SK-N-SH treated with all-trans-retinoic acid at 6 μM for 48 hours (cell line): ENCODE results near the gene AKIP1.

ENCODE experiments used
- ATAC-seq: fragments of 200-7000 bp; cut with Tn5 transposase; 3 replicates; pipeline ENCODE4 v1.9.1; 2020; ENCODE audit warnings: mild to moderate bottlenecking, moderate library complexity
- ARNTL ChIP-seq: fragments of 450-650 bp; formaldehyde crosslinking; IDR thresholded peaks from 2 replicates; pipeline ENCODE4 v1.5.0; 2020; ENCODE audit warnings: low read depth, mild to moderate bottlenecking, moderate library complexity, borderline replicate concordance
- BACH2 ChIP-seq: fragments of 250-450 bp; sonication (Bioruptor Pico); IDR thresholded peaks from 2 replicates; pipeline ENCODE4 v1.9.0; 2021; ENCODE audit warnings: mild to moderate bottlenecking, borderline replicate concordance
- CSDC2 ChIP-seq: fragments of 250-450 bp; sonication (Bioruptor Pico); IDR thresholded peaks from 2 replicates; pipeline ENCODE4 v1.5.0; 2020; ENCODE audit warnings: mild to moderate bottlenecking, moderate library complexity
- ESRRG ChIP-seq: fragments of 250-450 bp; sonication (Bioruptor Pico); IDR thresholded peaks from 2 replicates; pipeline ENCODE4 v1.6.1; 2021; ENCODE audit warnings: mild to moderate bottlenecking
- GLIS3 ChIP-seq: fragments of 250-450 bp; sonication (Bioruptor Pico); IDR thresholded peaks from 2 replicates; pipeline ENCODE4 v1.5.0; 2020; ENCODE audit warnings: mild to moderate bottlenecking, moderate library complexity
- ISL1 ChIP-seq: fragments of 250-450 bp; sonication (Bioruptor Pico); IDR thresholded peaks from 2 replicates; pipeline ENCODE4 v2.1.2; 2022; ENCODE audit warnings: mild to moderate bottlenecking, moderate library complexity
- OSR1 ChIP-seq: fragments of 250-450 bp; sonication (Bioruptor Pico); IDR thresholded peaks from 2 replicates; pipeline ENCODE4 v1.8.0; 2022; ENCODE audit warnings: moderate library complexity, mild to moderate bottlenecking, inconsistent platforms
- PPARA ChIP-seq: fragments of 250-450 bp; sonication (Bioruptor Pico); IDR thresholded peaks from 2 replicates; pipeline ENCODE4 v1.5.0; 2020; ENCODE audit warnings: mild to moderate bottlenecking, borderline replicate concordance
- RARB ChIP-seq: fragments of 250-450 bp; sonication (Bioruptor Pico); IDR thresholded peaks from 2 replicates; pipeline ENCODE4 v1.8.0; 2021; ENCODE audit warnings: mild to moderate bottlenecking, moderate library complexity
- SNAI2 ChIP-seq: fragments of 250-450 bp; sonication (Bioruptor Pico); IDR thresholded peaks from 2 replicates; pipeline ENCODE4 v1.5.0; 2020; ENCODE audit warnings: mild to moderate bottlenecking, moderate library complexity
- TCF4 ChIP-seq: fragments of 250-450 bp; sonication (Bioruptor Pico); IDR thresholded peaks from 2 replicates; pipeline ENCODE4 v1.8.0; 2021; ENCODE audit warnings: mild to moderate bottlenecking, moderate library complexity, borderline replicate concordance
- TSHZ2 ChIP-seq: fragments of 250-450 bp; sonication (Bioruptor Pico); IDR thresholded peaks from 2 replicates; pipeline ENCODE4 v1.5.0; 2020; ENCODE audit warnings: mild to moderate bottlenecking, moderate library complexity
- ZC3H10 ChIP-seq: fragments of 250-450 bp; sonication (Bioruptor Pico); IDR thresholded peaks from 2 replicates; pipeline ENCODE4 v1.5.1; 2021; ENCODE audit warnings: mild to moderate bottlenecking, moderate library complexity
- ZFP3 ChIP-seq: fragments of 250-450 bp; sonication (Bioruptor Pico); IDR thresholded peaks from 2 replicates; pipeline ENCODE4 v1.5.0; 2020; ENCODE audit warnings: mild to moderate bottlenecking, moderate library complexity
- ZFP30 ChIP-seq: fragments of 450-650 bp; formaldehyde crosslinking; IDR thresholded peaks from 2 replicates; pipeline ENCODE4 v1.5.0; 2022; ENCODE audit warnings: mild to moderate bottlenecking, moderate library complexity
- ZNF565 ChIP-seq: fragments of 450-650 bp; formaldehyde crosslinking; conservative IDR thresholded peaks from 2 replicates; pipeline ENCODE4 v1.5.0; 2020; ENCODE audit warnings: low read depth, mild to moderate bottlenecking, moderate library complexity
- ZNF70 ChIP-seq: fragments of 450-650 bp; formaldehyde crosslinking; IDR thresholded peaks from 2 replicates; pipeline ENCODE4 v1.5.0; 2020; ENCODE audit warnings: mild to moderate bottlenecking, moderate library complexity
- ZNF8 ChIP-seq: fragments of 450-650 bp; formaldehyde crosslinking; IDR thresholded peaks from 2 replicates; pipeline ENCODE4 v1.5.0; 2020; ENCODE audit warnings: mild to moderate bottlenecking, moderate library complexity
- TF ChIP-seq, protein P1 (sequence below): fragments of 250-450 bp; sonication (Bioruptor Pico); IDR thresholded peaks from 2 replicates; pipeline ENCODE4 v1.5.1; 2021; ENCODE audit warnings: mild to moderate bottlenecking, moderate library complexity
- TF ChIP-seq, protein P2 (sequence below): fragments of 250-450 bp; sonication (Bioruptor Pico); IDR thresholded peaks from 2 replicates; pipeline ENCODE4 v1.8.0; 2020; ENCODE audit warnings: mild to moderate bottlenecking, moderate library complexity, borderline replicate concordance
- TF ChIP-seq, protein P3 (sequence below): fragments of 250-450 bp; sonication (Bioruptor Pico); IDR thresholded peaks from 2 replicates; pipeline ENCODE4 v1.8.0; 2021; ENCODE audit warnings: low read depth, mild to moderate bottlenecking, moderate library complexity, borderline replicate concordance
- TF ChIP-seq, protein P4 (sequence below): fragments of 250-450 bp; sonication (Bioruptor Pico); IDR thresholded peaks from 2 replicates; pipeline ENCODE4 v1.5.1; 2020; ENCODE audit warnings: low read depth, mild to moderate bottlenecking, moderate library complexity

The AKIP1 gene

GRCh38 chr11:8922691-8923090 lies 11.7 kb downstream of the AKIP1 start:
- ATAC-seq, result no peak

DNA sequence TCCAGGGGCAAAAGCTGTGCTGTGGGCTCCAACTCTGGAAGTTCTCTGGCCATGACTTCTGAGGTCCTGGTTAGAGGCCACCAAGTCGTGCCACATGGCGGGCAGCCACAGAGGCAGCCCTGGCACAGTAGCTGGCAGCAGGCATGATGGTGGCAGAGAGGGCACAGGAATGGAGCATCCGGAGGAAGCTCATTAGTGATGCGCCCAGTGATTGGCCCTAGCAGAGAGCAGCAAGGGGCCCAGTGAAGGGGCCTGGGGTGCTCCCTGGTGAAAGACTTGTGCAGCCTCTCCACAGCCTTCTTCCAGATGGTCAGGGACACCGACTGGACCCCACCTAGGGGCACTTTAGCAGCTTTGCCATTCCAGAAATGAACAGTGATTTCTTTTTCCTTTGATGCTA lies 14.7 kb downstream of the AKIP1 start:
- ATAC-seq, result no peak
- TF ChIP-seq GLIS3 (CRISPR knock-in tag), result no peak
- TF ChIP-seq, all 23 proteins: peak for 0

More at GRCh38 chr11:8922691-8923090, 11.7 kb downstream of the AKIP1 start:
- TF ChIP-seq, protein P1, sequence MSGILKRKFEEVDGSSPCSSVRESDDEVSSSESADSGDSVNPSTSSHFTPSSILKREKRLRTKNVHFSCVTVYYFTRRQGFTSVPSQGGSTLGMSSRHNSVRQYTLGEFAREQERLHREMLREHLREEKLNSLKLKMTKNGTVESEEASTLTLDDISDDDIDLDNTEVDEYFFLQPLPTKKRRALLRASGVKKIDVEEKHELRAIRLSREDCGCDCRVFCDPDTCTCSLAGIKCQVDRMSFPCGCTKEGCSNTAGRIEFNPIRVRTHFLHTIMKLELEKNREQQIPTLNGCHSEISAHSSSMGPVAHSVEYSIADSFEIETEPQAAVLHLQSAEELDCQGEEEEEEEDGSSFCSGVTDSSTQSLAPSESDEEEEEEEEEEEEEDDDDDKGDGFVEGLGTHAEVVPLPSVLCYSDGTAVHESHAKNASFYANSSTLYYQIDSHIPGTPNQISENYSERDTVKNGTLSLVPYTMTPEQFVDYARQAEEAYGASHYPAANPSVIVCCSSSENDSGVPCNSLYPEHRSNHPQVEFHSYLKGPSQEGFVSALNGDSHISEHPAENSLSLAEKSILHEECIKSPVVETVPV (CRISPR knock-in tag), result no peak
- TF ChIP-seq SNAI2 (CRISPR knock-in tag), result no peak
- TF ChIP-seq, protein P2, sequence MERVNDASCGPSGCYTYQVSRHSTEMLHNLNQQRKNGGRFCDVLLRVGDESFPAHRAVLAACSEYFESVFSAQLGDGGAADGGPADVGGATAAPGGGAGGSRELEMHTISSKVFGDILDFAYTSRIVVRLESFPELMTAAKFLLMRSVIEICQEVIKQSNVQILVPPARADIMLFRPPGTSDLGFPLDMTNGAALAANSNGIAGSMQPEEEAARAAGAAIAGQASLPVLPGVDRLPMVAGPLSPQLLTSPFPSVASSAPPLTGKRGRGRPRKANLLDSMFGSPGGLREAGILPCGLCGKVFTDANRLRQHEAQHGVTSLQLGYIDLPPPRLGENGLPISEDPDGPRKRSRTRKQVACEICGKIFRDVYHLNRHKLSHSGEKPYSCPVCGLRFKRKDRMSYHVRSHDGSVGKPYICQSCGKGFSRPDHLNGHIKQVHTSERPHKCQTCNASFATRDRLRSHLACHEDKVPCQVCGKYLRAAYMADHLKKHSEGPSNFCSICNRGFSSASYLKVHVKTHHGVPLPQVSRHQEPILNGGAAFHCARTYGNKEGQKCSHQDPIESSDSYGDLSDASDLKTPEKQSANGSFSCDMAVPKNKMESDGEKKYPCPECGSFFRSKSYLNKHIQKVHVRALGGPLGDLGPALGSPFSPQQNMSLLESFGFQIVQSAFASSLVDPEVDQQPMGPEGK (CRISPR knock-in tag), result no peak
- no peak for TF ChIP-seq ZNF565 (CRISPR knock-in tag)
- no peak for TF ChIP-seq CSDC2 (CRISPR knock-in tag)
- TF ChIP-seq GLIS3 (CRISPR knock-in tag), result no peak
- TF ChIP-seq, protein P3, sequence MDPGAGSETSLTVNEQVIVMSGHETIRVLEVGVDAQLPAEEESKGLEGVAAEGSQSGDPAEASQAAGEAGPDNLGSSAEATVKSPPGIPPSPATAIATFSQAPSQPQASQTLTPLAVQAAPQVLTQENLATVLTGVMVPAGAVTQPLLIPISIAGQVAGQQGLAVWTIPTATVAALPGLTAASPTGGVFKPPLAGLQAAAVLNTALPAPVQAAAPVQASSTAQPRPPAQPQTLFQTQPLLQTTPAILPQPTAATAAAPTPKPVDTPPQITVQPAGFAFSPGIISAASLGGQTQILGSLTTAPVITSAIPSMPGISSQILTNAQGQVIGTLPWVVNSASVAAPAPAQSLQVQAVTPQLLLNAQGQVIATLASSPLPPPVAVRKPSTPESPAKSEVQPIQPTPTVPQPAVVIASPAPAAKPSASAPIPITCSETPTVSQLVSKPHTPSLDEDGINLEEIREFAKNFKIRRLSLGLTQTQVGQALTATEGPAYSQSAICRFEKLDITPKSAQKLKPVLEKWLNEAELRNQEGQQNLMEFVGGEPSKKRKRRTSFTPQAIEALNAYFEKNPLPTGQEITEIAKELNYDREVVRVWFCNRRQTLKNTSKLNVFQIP (CRISPR knock-in tag), result no peak
- TF ChIP-seq ISL1 (CRISPR knock-in tag), result no peak
- TF ChIP-seq PPARA (CRISPR knock-in tag), result no peak
- no peak for TF ChIP-seq ZNF8
- no peak for TF ChIP-seq BACH2 (CRISPR knock-in tag)
- TF ChIP-seq TSHZ2 (CRISPR knock-in tag), result no peak
- TF ChIP-seq RARB (CRISPR knock-in tag), result no peak

- no peak for TF ChIP-seq ZFP3 (CRISPR knock-in tag)
- TF ChIP-seq ZFP30 (CRISPR knock-in tag), result no peak
- no peak for TF ChIP-seq SNAI2 (CRISPR knock-in tag)
- ATAC-seq, result no peak
Measured at GRCh38 chr11:8926236-8926635, 15.2 kb downstream of the AKIP1 start.

DNA sequence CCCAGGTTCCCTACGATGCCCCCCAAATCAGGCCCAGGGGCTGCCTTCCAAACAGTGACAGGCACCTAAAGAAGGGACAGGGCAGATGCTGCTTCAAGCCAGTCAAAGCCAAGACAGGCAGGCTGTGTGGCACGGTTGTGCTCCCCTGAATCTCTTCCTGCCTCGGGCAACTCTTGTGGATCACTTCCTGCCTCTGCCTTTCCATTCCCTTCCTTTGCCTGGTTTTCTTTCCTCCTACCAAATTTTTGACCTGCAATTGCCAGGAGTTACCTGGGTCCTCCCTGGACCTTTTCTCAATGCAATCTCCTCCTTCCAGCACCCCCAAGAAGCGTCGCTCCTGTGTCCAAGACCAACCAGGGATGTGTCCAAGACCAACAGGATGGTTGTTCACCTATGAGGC lies 16.2 kb downstream of the AKIP1 start:
- TF ChIP-seq PPARA (CRISPR knock-in tag) (no peak), ZC3H10 (CRISPR knock-in tag) (no peak), ISL1 (CRISPR knock-in tag) (no peak), ZNF565 (CRISPR knock-in tag) (no peak), ARNTL (CRISPR knock-in tag) (no peak), RARB (CRISPR knock-in tag) (no peak), TCF4 (CRISPR knock-in tag) (no peak), ZFP3 (CRISPR knock-in tag) (no peak), SNAI2 (CRISPR knock-in tag) (no peak), ESRRG (CRISPR knock-in tag) (no peak), CSDC2 (CRISPR knock-in tag) (no peak), OSR1 (CRISPR knock-in tag) (no peak), BACH2 (CRISPR knock-in tag) (no peak), ZNF70 (CRISPR knock-in tag) (no peak)
- TF ChIP-seq, protein P4, sequence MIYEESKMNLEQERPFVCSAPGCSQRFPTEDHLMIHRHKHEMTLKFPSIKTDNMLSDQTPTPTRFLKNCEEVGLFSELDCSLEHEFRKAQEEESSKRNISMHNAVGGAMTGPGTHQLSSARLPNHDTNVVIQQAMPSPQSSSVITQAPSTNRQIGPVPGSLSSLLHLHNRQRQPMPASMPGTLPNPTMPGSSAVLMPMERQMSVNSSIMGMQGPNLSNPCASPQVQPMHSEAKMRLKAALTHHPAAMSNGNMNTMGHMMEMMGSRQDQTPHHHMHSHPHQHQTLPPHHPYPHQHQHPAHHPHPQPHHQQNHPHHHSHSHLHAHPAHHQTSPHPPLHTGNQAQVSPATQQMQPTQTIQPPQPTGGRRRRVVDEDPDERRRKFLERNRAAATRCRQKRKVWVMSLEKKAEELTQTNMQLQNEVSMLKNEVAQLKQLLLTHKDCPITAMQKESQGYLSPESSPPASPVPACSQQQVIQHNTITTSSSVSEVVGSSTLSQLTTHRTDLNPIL, result no peak
- TF ChIP-seq, protein P1 (CRISPR knock-in tag), result no peak
- TF ChIP-seq, protein P3 (CRISPR knock-in tag), result no peak
- ATAC-seq, result no peak
